Testis (tissue), 3 donors: Measurements from ENCODE around the gene MCF2L. TPM values are rescaled to one million over a fixed set of nuclear protein-coding genes. Genes with fewer than 3 reads are reported as not detected.
A peak's percentile ranks its signal among the peaks of the same experiment; 100 is the strongest.
"Not testable (repeated sequence)": the region's sequence is repeated elsewhere in the genome, so short reads cannot be mapped to it uniquely, and the experiment has no call there.

Experiments used
- DNase-seq: peaks from one replicate; pipeline ENCODE4 v3.0.0-alpha.2; 2019
- H3K27ac ChIP-seq, 2 donors: fragments of 200-600 bp; sonication (generic); one replicate each; pipeline ENCODE4 v1.5.1; 2019
- H3K27me3 ChIP-seq: fragments of 200-600 bp; sonication (generic); one replicate; pipeline ENCODE4 v1.5.1; 2019
- H3K36me3 ChIP-seq: fragments of 200-600 bp; sonication (generic); one replicate; pipeline ENCODE4 v1.5.1; 2017; ENCODE audit warnings: low read depth; ENCODE audit errors: missing control alignments
- H3K4me1 ChIP-seq: fragments of 200-600 bp; sonication (generic); one replicate; pipeline ENCODE4 v1.5.1; 2019
- H3K4me3 ChIP-seq, 2 donors: fragments of 200-600 bp; sonication (generic); one replicate each; pipeline ENCODE4 v1.5.1; 2017 to 2019
- H3K9me3 ChIP-seq: fragments of 200-600 bp; sonication (generic); one replicate; pipeline ENCODE4 v1.5.1; 2017
- POLR2A ChIP-seq: fragments of 450-650 bp; IDR thresholded peaks from one replicate; pipeline ENCODE4 v1.6.1; 2017; ENCODE audit warnings: antibody characterized with exemption, mild to moderate bottlenecking, moderate library complexity
- WGBS, 2 donors: methylation state at CpG; one replicate each; pipeline ENCODE4 v1.1.5; 2018; 5-methylcytosine and 5-hydroxymethylcytosine counted together
- intact Hi-C: fragments of 100-400 bp; cut with DNase I; formaldehyde crosslinking; loops from one replicate; pipeline ENCODE4 v1.15.1; 2023; ENCODE audit warnings: low total_unique reads
- polyA plus RNA-seq: library from polyadenylated mRNA; stranded (reverse); fragments of 350-450 nt; fragmentation: Illumina TruSeq; extraction: RNeasy Lipid Tissue Mini Kit (QIAGEN cat#74804); gene quantifications from one replicate; pipeline ENCODE4 v1.2.3, GENCODE V29; 2014; ENCODE audit warnings: low read depth, low replicate concordance; ENCODE audit not compliant: insufficient read depth
- total RNA-seq, 2 donors: library from RNA; depleted of rRNA; stranded (reverse); fragments of >200 nt; gene quantifications; one replicate each; pipeline ENCODE4 v1.2.3, GENCODE V29; 2016
- TF ChIP-seq, protein P1 (sequence below), 3 experiments: fragments of 450-650 bp in 2 of 3; fragments of 200-600 bp in 1 of 3; sonication (generic) in 1 of 3; IDR thresholded peaks; one replicate each; pipeline ENCODE4 v1.5.1; 2016 to 2019; ENCODE audit warnings: antibody characterized with exemption in 3 of 3, mild to moderate bottlenecking in 2 of 3, moderate library complexity in 1 of 3

Gene MCF2L
- total and polyA plus RNA-seq, 3 donors from 2014 or later = 5.0 to 17.6 (median 14.6) TPM

DNA sequence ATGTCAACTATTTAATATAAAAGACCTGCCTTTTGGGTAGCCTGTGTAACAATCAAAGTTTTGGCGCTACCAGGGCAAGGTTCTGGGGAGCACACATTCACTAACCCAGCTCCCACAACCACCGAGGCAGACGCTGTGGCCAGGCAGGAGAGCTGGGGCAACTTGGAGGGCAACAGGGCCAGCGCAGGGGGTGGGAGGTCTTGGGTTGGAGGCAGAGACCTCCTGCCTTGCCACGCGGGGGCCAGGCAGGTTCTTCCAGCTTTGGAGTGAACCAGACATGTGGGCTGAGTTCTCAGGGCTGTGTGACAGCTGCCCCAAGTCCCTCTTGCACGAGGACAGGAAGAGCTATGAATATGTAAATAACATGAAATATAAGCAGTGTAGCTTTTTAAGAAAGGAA, 30.3 kb upstream of the MCF2L start:
- H3K27ac ChIP-seq = no peak overlapping the region
- intact Hi-C loops = no loop called here
- no peak for DNase-seq
- H3K4me1 ChIP-seq = no peaks in the 10 kb centered on the region
- TF ChIP-seq, protein P1, sequence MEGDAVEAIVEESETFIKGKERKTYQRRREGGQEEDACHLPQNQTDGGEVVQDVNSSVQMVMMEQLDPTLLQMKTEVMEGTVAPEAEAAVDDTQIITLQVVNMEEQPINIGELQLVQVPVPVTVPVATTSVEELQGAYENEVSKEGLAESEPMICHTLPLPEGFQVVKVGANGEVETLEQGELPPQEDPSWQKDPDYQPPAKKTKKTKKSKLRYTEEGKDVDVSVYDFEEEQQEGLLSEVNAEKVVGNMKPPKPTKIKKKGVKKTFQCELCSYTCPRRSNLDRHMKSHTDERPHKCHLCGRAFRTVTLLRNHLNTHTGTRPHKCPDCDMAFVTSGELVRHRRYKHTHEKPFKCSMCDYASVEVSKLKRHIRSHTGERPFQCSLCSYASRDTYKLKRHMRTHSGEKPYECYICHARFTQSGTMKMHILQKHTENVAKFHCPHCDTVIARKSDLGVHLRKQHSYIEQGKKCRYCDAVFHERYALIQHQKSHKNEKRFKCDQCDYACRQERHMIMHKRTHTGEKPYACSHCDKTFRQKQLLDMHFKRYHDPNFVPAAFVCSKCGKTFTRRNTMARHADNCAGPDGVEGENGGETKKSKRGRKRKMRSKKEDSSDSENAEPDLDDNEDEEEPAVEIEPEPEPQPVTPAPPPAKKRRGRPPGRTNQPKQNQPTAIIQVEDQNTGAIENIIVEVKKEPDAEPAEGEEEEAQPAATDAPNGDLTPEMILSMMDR (IDR thresholded peaks at IDR 0.05) = no peak
- no peak for TF ChIP-seq POLR2A
- 76% methylated on average over 7 of the region's 7 CpGs for WGBS, 2 donors
- no peaks in the 10 kb centered on the region for H3K27me3 ChIP-seq
- H3K4me3 ChIP-seq = no peak overlapping the region
- H3K9me3 ChIP-seq = no peaks in the 10 kb centered on the region
- no peaks in the 10 kb centered on the region for H3K36me3 ChIP-seq

DNA sequence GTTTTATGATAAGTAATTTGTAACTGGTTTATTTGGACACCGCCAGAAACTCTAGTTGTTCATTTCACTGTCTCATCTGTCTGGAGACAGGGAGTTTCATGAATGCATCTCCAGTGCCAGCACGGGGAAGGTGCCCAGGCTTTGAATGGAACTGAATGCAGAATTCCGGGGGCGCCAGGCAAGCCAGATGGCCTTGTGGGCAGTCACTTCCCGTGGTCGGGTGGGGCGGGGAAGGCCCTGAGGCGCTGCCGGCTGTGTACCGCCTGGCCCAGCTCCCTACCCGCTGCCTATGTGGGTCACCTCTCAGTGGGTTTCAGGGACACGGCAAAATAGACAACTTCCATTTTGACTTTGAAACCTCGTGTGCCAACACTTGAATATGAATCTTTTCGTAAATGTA, 28.8 kb upstream of the MCF2L start:
- H3K27me3 ChIP-seq = no peaks in the 10 kb centered on the region

DNA sequence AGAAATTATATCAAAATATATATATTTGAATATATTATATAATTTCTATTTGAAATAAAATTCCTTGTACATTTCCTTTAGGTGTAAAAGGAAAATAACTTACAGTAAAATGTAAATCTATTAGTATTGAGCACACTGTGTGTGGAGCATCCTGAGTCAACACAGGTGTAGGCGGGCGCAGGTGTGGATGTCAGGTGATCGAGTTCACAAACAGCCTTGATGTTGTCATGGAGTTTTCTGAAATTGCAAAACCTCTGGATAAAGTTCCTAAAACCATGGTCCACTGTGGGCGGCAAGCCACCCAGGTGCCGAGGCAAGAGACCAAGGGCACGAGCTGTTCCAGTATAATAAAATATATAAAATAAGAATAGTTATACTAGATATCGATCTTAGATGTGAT, 27.7 kb upstream of the MCF2L start:
- DNase-seq = no peak
- Histone ChIP-seq H3K36me3 (no peaks in the 10 kb centered on the region), H3K27ac (no peak overlapping the region), H3K27me3 (no peaks in the 10 kb centered on the region), H3K9me3 (no peaks in the 10 kb centered on the region), H3K4me3 (no peak overlapping the region), H3K4me1 (no peaks in the 10 kb centered on the region)
- TF ChIP-seq, protein P1 (IDR thresholded peaks at IDR 0.05) = no peak
- TF ChIP-seq POLR2A = no peak
- intact Hi-C loops = loop anchor here (5.0 to 10.0 kb wide), 2 partner anchors 83 to 119 kb away; no protein-coding TSS in a partner anchor
- 92 to 96% methylated on average over 7 of the region's 7 CpGs for WGBS, 2 donors

More for the DNA sequence above, 28.8 kb upstream of the MCF2L start:
- H3K4me1 ChIP-seq = no peaks in the 10 kb centered on the region
- no peak overlapping the region for H3K27ac ChIP-seq
- H3K9me3 ChIP-seq = no peaks in the 10 kb centered on the region
- no peaks in the 10 kb centered on the region for H3K36me3 ChIP-seq
- intact Hi-C loops = loop anchor here (5.0 to 10.0 kb wide), 2 partner anchors 85 to 118 kb away; no protein-coding TSS in a partner anchor
- no peak for DNase-seq
- 65 to 66% methylated on average over 14 of the region's 14 CpGs for WGBS, 2 donors
- no peak for TF ChIP-seq POLR2A
- TF ChIP-seq, protein P1 (IDR thresholded peaks at IDR 0.05) = no peak
- H3K4me3 ChIP-seq = no peak overlapping the region

DNA sequence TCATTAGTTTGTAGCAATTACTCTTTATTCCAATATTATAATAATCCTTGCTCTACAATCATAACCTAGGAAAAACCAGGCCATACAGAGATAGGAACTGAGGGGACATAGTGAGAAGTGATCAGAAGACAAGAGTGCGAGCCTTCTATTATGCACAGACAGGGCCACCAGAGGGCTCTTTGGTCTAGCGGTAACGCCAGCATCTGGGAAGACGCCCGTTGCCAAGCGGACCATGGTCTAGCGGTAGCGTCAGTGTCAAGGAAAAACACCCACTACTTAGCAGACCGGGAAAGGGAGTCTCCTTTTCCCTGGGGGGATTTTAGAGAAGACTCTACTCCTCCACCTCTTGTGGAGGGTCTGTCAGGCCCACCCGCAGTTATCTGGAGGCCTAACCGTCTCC, 27.2 kb upstream of the MCF2L start:
- not testable (repeated sequence) for H3K9me3 ChIP-seq, H3K36me3 ChIP-seq, H3K4me1 ChIP-seq, H3K27me3 ChIP-seq, H3K27ac ChIP-seq, H3K4me3 ChIP-seq
- DNase-seq = peak; percentile 57
- intact Hi-C loops = loop anchor here (5.0 to 10.0 kb wide), 2 partner anchors 83 to 119 kb away; no protein-coding TSS in a partner anchor
- 69 to 78% methylated on average over 11 of the region's 11 CpGs for WGBS, 2 donors

DNA sequence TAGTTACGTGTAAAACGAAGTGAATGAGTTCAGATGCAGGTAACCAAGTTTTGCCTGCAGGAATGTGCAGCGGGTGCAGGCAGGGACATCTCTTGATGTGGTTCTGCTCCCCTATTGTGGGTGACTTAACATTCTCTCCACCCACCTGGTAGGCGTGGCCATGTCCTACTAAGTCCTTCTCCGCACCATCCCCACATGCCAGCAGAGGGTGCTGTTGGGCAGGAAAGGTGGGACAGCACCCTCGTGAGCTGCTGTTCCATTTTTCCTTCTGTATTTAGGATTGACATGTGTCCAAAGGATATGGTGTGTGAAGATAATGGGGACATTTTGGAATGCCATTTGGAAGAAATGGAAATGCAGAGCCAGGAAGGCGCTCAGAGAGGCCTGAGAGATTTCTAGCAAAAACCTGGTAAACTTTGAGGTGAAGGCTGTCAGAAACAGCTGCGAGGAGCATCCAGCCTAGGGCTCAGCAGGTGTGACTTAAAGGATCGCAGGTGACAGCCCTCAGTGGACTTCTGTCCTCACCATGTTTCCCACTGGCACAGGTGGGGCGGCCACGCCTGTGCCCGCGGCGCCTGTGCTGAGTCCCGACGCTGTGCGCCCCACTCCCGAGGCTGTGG, 26.2 kb upstream of the MCF2L start:
- H3K4me1 ChIP-seq = no peaks in the 10 kb centered on the region
- H3K4me3 ChIP-seq = peak overlapping the region; percentile 56
- TF ChIP-seq, protein P1 (IDR thresholded peaks at IDR 0.05) = peak; percentile 86 to 89 (median 87)
- no peak for TF ChIP-seq POLR2A
- peak overlapping the region in 1 of 2 donors; percentile 57 for H3K27ac ChIP-seq
- 2 to 4% methylated on average over 9 to 17 of the region's 18 CpGs for WGBS, 2 donors
- no peaks in the 10 kb centered on the region for H3K36me3 ChIP-seq
- no peaks in the 10 kb centered on the region for H3K27me3 ChIP-seq
- no peaks in the 10 kb centered on the region for H3K9me3 ChIP-seq
- intact Hi-C loops = loop anchor here (5.0 to 10.0 kb wide), 2 partner anchors 82 to 120 kb away; no protein-coding TSS in a partner anchor
- DNase-seq = peak; percentile 99
